Measurements from ENCODE around the gene FOSL1. TPM values are rescaled to one million over a fixed set of nuclear protein-coding genes. Genes with fewer than 3 reads are reported as not detected.
A peak's percentile ranks its signal among the peaks of the same experiment; 100 is the strongest.

Gene FOSL1
- total and polyA plus RNA-seq, 2 experiments from 2014 or later: 14.6 to 17.1 TPM

DNA sequence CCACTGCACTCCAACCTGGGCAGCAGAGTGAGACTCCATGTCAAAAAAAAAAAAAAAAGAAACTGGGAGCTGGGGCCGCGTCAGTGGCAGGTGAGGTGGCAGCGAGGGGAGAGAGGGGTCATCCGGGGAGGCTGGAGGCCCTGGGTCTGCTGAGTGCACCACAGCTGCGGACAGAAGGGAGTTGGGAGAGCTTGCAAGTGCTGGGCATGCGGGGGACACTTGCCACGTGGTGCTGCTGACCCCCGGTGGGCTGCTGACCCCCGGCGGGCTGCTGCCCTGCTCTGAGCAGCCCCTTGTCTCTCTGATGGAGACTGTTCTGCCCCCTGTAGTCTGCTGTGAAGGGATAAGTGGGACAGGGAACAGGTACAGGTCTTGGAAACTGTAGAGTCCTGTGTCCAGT is 21.7 kb upstream of the FOSL1 start:
- H3K36me3 ChIP-seq (ENCODE audit: insufficient read depth): no peaks in the 10 kb centered on the region; the same call in 1 of the 2 replicates
- peaks cover 7% of the 10 kb centered on the region for H3K79me2 ChIP-seq (replicated peaks; ENCODE audit: insufficient read depth)
- H3K27ac ChIP-seq (ENCODE audit: low read depth): no peak overlapping the region
- no peak overlapping the region for H2AFZ ChIP-seq
- Mint-ChIP-seq H3K27ac (no peak overlapping the region), H3K9me3 (no peaks in the 10 kb centered on the region), H3K4me1 (no peaks in the 10 kb centered on the region; the same call in 2 of the 3 replicates), H3K27me3 (ENCODE audit: insufficient read depth, low read depth, poor library complexity) (peaks cover 12% of the 10 kb centered on the region), H3K4me3 (peak overlapping the region; percentile 7; the same call in 1 of the 3 replicates), H3K36me3 (ENCODE audit: low read depth) (peaks cover 18% of the 10 kb centered on the region)
- 0 out of 2 replicates have a peak, but pooled peaks cover 4% of the 10 kb centered on the region for H3F3A ChIP-seq (replicated peaks; ENCODE audit: low read depth)
- H3K9me2 ChIP-seq (ENCODE audit: insufficient read depth): no peaks in the 10 kb centered on the region
- no peaks in the 10 kb centered on the region for H3K27me3 ChIP-seq (ENCODE audit: insufficient read depth)
- H3K4me3 ChIP-seq: no peak overlapping the region
- TF ChIP-seq POLR2AphosphoS5 (IDR thresholded peaks at IDR 0.05; ENCODE audit: low read depth): no peak
- no peak for TF ChIP-seq EZH2 (IDR thresholded peaks at IDR 0.05; ENCODE audit: low read depth, unreplicated experiment)
- TF ChIP-seq JUNB (IDR thresholded peaks at IDR 0.05; ENCODE audit: unreplicated experiment): no peak
- TF ChIP-seq ETS1 (IDR thresholded peaks at IDR 0.05): no peak
- no peak for TF ChIP-seq ZNF114 (CRISPR knock-in tag; IDR thresholded peaks at IDR 0.05)
- TF ChIP-seq ZNF331 (CRISPR knock-in tag; IDR thresholded peaks at IDR 0.05; ENCODE audit: low read depth): no peak
- no peak for TF ChIP-seq STAT1 (IDR thresholded peaks at IDR 0.05; ENCODE audit: unreplicated experiment)
- TF ChIP-seq CREB1 (CRISPR knock-in tag; IDR thresholded peaks at IDR 0.05; ENCODE audit: low read depth): no peak
- TF ChIP-seq NANOG (IDR thresholded peaks at IDR 0.05; ENCODE audit: borderline replicate concordance): no peak
- ATAC-seq: no peak
- no peak overlapping the region for H3K4me2 ChIP-seq
- no peak for DNase-seq (ENCODE audit: low spot score)
- H4K20me1 ChIP-seq (replicated peaks; ENCODE audit: insufficient read depth): no peaks in the 10 kb centered on the region
- H3K4me1 ChIP-seq (ENCODE audit: insufficient read depth): peaks cover 5% of the 10 kb centered on the region; the same call in 1 of the 2 replicates

GRCh38 chr11:65921033-65921555 is 20.9 kb upstream of the FOSL1 start:
- Histone ChIP-seq H3K4me1 (ENCODE audit: insufficient read depth) (peaks cover 5% of the 10 kb centered on the region; the same call in 1 of the 2 replicates), H3K79me2 (replicated peaks; ENCODE audit: insufficient read depth) (peaks cover 7% of the 10 kb centered on the region), H4K20me1 (replicated peaks; ENCODE audit: insufficient read depth) (no peaks in the 10 kb centered on the region), H3K27me3 (ENCODE audit: insufficient read depth) (no peaks in the 10 kb centered on the region), H3K36me3 (ENCODE audit: insufficient read depth) (no peaks in the 10 kb centered on the region; the same call in 1 of the 2 replicates), H3K9me2 (ENCODE audit: insufficient read depth) (no peaks in the 10 kb centered on the region), H3K4me3 (no peak overlapping the region), H2AFZ (no peak overlapping the region), H3K4me2 (no peak overlapping the region), H3F3A (replicated peaks; ENCODE audit: low read depth) (0 out of 2 replicates have a peak, but pooled peaks cover 4% of the 10 kb centered on the region), H3K27ac (ENCODE audit: low read depth) (no peak overlapping the region)
- H3K9me3 Mint-ChIP-seq: no peaks in the 10 kb centered on the region
- peaks cover 21% of the 10 kb centered on the region for H3K36me3 Mint-ChIP-seq (ENCODE audit: low read depth)
- H3K4me1 Mint-ChIP-seq: no peaks in the 10 kb centered on the region; the same call in 2 of the 3 replicates
- peak overlapping the region; percentile 87; the same call in 2 of the 3 replicates for H3K4me3 Mint-ChIP-seq
- ATAC-seq (no peak), DNase-seq (ENCODE audit: low spot score) (no peak)
- H3K27ac Mint-ChIP-seq: no peak overlapping the region
- peaks cover 15% of the 10 kb centered on the region for H3K27me3 Mint-ChIP-seq (ENCODE audit: insufficient read depth, low read depth, poor library complexity)
- TF ChIP-seq, protein P1, sequence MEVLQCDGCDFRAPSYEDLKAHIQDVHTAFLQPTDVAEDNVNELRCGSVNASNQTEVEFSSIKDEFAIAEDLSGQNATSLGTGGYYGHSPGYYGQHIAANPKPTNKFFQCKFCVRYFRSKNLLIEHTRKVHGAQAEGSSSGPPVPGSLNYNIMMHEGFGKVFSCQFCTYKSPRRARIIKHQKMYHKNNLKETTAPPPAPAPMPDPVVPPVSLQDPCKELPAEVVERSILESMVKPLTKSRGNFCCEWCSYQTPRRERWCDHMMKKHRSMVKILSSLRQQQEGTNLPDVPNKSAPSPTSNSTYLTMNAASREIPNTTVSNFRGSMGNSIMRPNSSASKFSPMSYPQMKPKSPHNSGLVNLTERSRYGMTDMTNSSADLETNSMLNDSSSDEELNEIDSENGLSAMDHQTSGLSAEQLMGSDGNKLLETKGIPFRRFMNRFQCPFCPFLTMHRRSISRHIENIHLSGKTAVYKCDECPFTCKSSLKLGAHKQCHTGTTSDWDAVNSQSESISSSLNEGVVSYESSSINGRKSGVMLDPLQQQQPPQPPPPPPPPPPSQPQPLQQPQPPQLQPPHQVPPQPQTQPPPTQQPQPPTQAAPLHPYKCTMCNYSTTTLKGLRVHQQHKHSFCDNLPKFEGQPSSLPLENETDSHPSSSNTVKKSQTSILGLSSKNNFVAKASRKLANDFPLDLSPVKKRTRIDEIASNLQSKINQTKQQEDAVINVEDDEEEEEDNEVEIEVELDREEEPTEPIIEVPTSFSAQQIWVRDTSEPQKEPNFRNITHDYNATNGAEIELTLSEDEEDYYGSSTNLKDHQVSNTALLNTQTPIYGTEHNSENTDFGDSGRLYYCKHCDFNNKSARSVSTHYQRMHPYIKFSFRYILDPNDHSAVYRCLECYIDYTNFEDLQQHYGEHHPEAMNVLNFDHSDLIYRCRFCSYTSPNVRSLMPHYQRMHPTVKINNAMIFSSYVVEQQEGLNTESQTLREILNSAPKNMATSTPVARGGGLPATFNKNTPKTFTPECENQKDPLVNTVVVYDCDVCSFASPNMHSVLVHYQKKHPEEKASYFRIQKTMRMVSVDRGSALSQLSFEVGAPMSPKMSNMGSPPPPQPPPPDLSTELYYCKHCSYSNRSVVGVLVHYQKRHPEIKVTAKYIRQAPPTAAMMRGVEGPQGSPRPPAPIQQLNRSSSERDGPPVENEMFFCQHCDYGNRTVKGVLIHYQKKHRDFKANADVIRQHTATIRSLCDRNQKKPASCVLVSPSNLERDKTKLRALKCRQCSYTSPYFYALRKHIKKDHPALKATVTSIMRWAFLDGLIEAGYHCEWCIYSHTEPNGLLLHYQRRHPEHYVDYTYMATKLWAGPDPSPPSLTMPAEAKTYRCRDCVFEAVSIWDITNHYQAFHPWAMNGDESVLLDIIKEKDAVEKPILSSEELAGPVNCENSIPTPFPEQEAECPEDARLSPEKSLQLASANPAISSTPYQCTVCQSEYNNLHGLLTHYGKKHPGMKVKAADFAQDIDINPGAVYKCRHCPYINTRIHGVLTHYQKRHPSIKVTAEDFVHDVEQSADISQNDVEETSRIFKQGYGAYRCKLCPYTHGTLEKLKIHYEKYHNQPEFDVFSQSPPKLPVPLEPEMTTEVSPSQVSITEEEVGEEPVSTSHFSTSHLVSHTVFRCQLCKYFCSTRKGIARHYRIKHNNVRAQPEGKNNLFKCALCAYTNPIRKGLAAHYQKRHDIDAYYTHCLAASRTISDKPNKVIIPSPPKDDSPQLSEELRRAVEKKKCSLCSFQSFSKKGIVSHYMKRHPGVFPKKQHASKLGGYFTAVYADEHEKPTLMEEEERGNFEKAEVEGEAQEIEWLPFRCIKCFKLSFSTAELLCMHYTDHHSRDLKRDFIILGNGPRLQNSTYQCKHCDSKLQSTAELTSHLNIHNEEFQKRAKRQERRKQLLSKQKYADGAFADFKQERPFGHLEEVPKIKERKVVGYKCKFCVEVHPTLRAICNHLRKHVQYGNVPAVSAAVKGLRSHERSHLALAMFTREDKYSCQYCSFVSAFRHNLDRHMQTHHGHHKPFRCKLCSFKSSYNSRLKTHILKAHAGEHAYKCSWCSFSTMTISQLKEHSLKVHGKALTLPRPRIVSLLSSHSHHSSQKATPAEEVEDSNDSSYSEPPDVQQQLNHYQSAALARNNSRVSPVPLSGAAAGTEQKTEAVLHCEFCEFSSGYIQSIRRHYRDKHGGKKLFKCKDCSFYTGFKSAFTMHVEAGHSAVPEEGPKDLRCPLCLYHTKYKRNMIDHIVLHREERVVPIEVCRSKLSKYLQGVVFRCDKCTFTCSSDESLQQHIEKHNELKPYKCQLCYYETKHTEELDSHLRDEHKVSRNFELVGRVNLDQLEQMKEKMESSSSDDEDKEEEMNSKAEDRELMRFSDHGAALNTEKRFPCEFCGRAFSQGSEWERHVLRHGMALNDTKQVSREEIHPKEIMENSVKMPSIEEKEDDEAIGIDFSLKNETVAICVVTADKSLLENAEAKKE (CRISPR knock-in tag; IDR thresholded peaks at IDR 0.05): no peak
- TF ChIP-seq ZNF114 (CRISPR knock-in tag; IDR thresholded peaks at IDR 0.05): no peak
- TF ChIP-seq EZH2 (IDR thresholded peaks at IDR 0.05; ENCODE audit: low read depth, unreplicated experiment): no peak
- no peak for TF ChIP-seq STAT1 (IDR thresholded peaks at IDR 0.05; ENCODE audit: unreplicated experiment)
- no peak for TF ChIP-seq NANOG (IDR thresholded peaks at IDR 0.05; ENCODE audit: borderline replicate concordance)
- no peak for TF ChIP-seq ZNF331 (CRISPR knock-in tag; IDR thresholded peaks at IDR 0.05; ENCODE audit: low read depth)
- no peak for TF ChIP-seq POLR2AphosphoS5 (IDR thresholded peaks at IDR 0.05; ENCODE audit: low read depth)
- TF ChIP-seq, protein P2, sequence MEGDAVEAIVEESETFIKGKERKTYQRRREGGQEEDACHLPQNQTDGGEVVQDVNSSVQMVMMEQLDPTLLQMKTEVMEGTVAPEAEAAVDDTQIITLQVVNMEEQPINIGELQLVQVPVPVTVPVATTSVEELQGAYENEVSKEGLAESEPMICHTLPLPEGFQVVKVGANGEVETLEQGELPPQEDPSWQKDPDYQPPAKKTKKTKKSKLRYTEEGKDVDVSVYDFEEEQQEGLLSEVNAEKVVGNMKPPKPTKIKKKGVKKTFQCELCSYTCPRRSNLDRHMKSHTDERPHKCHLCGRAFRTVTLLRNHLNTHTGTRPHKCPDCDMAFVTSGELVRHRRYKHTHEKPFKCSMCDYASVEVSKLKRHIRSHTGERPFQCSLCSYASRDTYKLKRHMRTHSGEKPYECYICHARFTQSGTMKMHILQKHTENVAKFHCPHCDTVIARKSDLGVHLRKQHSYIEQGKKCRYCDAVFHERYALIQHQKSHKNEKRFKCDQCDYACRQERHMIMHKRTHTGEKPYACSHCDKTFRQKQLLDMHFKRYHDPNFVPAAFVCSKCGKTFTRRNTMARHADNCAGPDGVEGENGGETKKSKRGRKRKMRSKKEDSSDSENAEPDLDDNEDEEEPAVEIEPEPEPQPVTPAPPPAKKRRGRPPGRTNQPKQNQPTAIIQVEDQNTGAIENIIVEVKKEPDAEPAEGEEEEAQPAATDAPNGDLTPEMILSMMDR (conservative IDR thresholded peaks at IDR 0.05; ENCODE audit: low read depth in 2 of 2): no peak

Data from GM23338 (cell line).